WTC11 (cell line): Measurements from ENCODE around the gene MAP6D1. TPM values are rescaled to one million over a fixed set of nuclear protein-coding genes. Genes with fewer than 3 reads are reported as not detected.

Experiments used
- ATAC-seq: fragments of 200-7000 bp; cut with Tn5 transposase; 2 replicates; pipeline ENCODE4 v1.10.0; 2021; ENCODE audit warnings: mild to moderate bottlenecking, moderate library complexity
- CTCF ChIA-PET: fragments of 300-600 bp; sonication (Branson Sonifier 250); formaldehyde crosslinking; loops from one replicate; lab custom pipeline; 2021; ENCODE audit warnings: antibody characterized with exemption; lab: Charles Lee
- POLR2A ChIA-PET: fragments of 350-600 bp; sonication (Branson Sonifier 250); formaldehyde crosslinking; loops from one replicate; lab custom pipeline; 2021; ENCODE audit warnings: antibody characterized with exemption; lab: Charles Lee
- DNase-seq: peaks from one replicate; pipeline ENCODE4 v3.0.0; 2021; ENCODE audit warnings: low spot score
- H3K27ac Mint-ChIP-seq: 2 replicates; pipeline ENCODE4 v1.8.0; 2021; ENCODE audit warnings: mixed read lengths
- H3K27me3 Mint-ChIP-seq: 2 replicates; pipeline ENCODE4 v1.8.0; 2021; ENCODE audit warnings: low read depth, mild to moderate bottlenecking, moderate library complexity, mixed read lengths
- H3K36me3 Mint-ChIP-seq: 2 replicates; pipeline ENCODE4 v1.8.0; 2021; ENCODE audit warnings: mixed read lengths
- H3K4me1 Mint-ChIP-seq: 2 replicates; pipeline ENCODE4 v1.8.0; 2022; ENCODE audit warnings: mixed read lengths
- H3K4me3 Mint-ChIP-seq: 2 replicates; pipeline ENCODE4 v1.8.0; 2021; ENCODE audit warnings: mild to moderate bottlenecking, moderate library complexity, mixed read lengths
- H3K9me3 Mint-ChIP-seq: 2 replicates; pipeline ENCODE4 v1.8.0; 2021; ENCODE audit warnings: mixed read lengths
- ATF2 ChIP-seq: sonication (generic); formaldehyde crosslinking; IDR thresholded peaks from 2 replicates; pipeline ENCODE4 v1.8.1; 2022; ENCODE audit warnings: low read depth, missing genetic modification reagents, borderline replicate concordance
- CBFB ChIP-seq: sonication (generic); formaldehyde crosslinking; IDR thresholded peaks from 2 replicates; pipeline ENCODE4 v1.8.1; 2022; ENCODE audit warnings: mild to moderate bottlenecking, low read depth, missing genetic modification reagents
- CDX4 ChIP-seq: fragments of 250-450 bp; sonication (Bioruptor Pico); IDR thresholded peaks from 2 replicates; pipeline ENCODE4 v1.9.0; 2021; ENCODE audit warnings: moderate library complexity, mild to moderate bottlenecking, inconsistent platforms, borderline replicate concordance
- CTCF ChIP-seq: fragments of 200-600 bp; IDR thresholded peaks from 2 replicates; pipeline ENCODE4 v1.8.0; 2022; ENCODE audit warnings: antibody characterized with exemption
- E2F5 ChIP-seq: sonication (generic); formaldehyde crosslinking; IDR thresholded peaks from 2 replicates; pipeline ENCODE4 v1.8.1; 2022; ENCODE audit warnings: mild to moderate bottlenecking, moderate library complexity, missing genetic modification reagents
- IRF2 ChIP-seq: sonication (generic); formaldehyde crosslinking; IDR thresholded peaks from 2 replicates; pipeline ENCODE4 v1.8.0; 2022; ENCODE audit warnings: low read depth, missing genetic modification reagents, borderline replicate concordance
- JAZF1 ChIP-seq: fragments of 250-450 bp; sonication (Bioruptor Pico); IDR thresholded peaks from 2 replicates; pipeline ENCODE4 v1.9.0; 2021; ENCODE audit warnings: moderate library complexity, mild to moderate bottlenecking, inconsistent platforms
- STAT6 ChIP-seq: sonication (generic); formaldehyde crosslinking; conservative IDR thresholded peaks from 2 replicates; pipeline ENCODE4 v1.8.1; 2023; ENCODE audit warnings: mild to moderate bottlenecking, low read depth, missing genetic modification reagents, moderate library complexity
- TCF7 ChIP-seq: sonication (generic); formaldehyde crosslinking; IDR thresholded peaks from 2 replicates; pipeline ENCODE4 v1.8.0; 2022; ENCODE audit warnings: mild to moderate bottlenecking, low read depth, missing genetic modification reagents, moderate library complexity
- ZBTB21 ChIP-seq: sonication (generic); formaldehyde crosslinking; IDR thresholded peaks from 2 replicates; pipeline ENCODE4 v1.8.1; 2023; ENCODE audit warnings: mild to moderate bottlenecking, missing genetic modification reagents, borderline replicate concordance
- ZNF232 ChIP-seq: sonication (generic); formaldehyde crosslinking; IDR thresholded peaks from 2 replicates; pipeline ENCODE4 v1.8.0; 2022; ENCODE audit warnings: mild to moderate bottlenecking, missing genetic modification reagents
- ZNF396 ChIP-seq: fragments of 250-450 bp; sonication (Bioruptor Pico); IDR thresholded peaks from 2 replicates; pipeline ENCODE4 v1.8.0; 2021; ENCODE audit warnings: mild to moderate bottlenecking, moderate library complexity, borderline replicate concordance
- ZNF423 ChIP-seq: fragments of 250-450 bp; sonication (Bioruptor Pico); IDR thresholded peaks from 2 replicates; pipeline ENCODE4 v2.1.2; 2022; ENCODE audit warnings: mild to moderate bottlenecking, moderate library complexity
- ZNF425 ChIP-seq: fragments of 250-450 bp; sonication (Bioruptor Pico); conservative IDR thresholded peaks from 2 replicates; pipeline ENCODE4 v1.9.0; 2021; ENCODE audit warnings: mild to moderate bottlenecking
- ZNF532 ChIP-seq: fragments of 250-450 bp; sonication (Bioruptor Pico); IDR thresholded peaks from 2 replicates; pipeline ENCODE4 v1.9.0; 2021; ENCODE audit warnings: mild to moderate bottlenecking, borderline replicate concordance
- ZNF671 ChIP-seq: fragments of 250-450 bp; sonication (Bioruptor Pico); IDR thresholded peaks from 2 replicates; pipeline ENCODE4 v1.8.0; 2021; ENCODE audit warnings: mild to moderate bottlenecking
- total RNA-seq: library from RNA; stranded (reverse); gene quantifications from 3 replicates; pipeline ENCODE4 v1.2.3, GENCODE V29; 2021

MAP6D1 gene
- total RNA-seq, 1 experiment from 2014 or later: 6.3 TPM

GRCh38 chr3:183796372-183796771 is 29.0 kb downstream of the MAP6D1 start (continued):
- TF ChIP-seq ATF2 (CRISPR knock-in tag): no peak
- TF ChIP-seq STAT6: no peak
- TF ChIP-seq CBFB: no peak
- TF ChIP-seq ZBTB21 (CRISPR knock-in tag): no peak

GRCh38 chr3:183794452-183794851 is 30.9 kb downstream of the MAP6D1 start:
- H3K27ac Mint-ChIP-seq: no peak overlapping the region
- DNase-seq: no peak
- ATAC-seq: no peak
- no peaks in the 10 kb centered on the region for H3K27me3 Mint-ChIP-seq
- TF ChIP-seq ZNF423 (no peak), JAZF1 (CRISPR knock-in tag) (no peak), CTCF (no peak), ZNF671 (CRISPR knock-in tag) (no peak)
- no peaks in the 10 kb centered on the region for H3K9me3 Mint-ChIP-seq
- H3K4me1 Mint-ChIP-seq: no peaks in the 10 kb centered on the region
- peaks cover 63% of the 10 kb centered on the region for H3K36me3 Mint-ChIP-seq
- CTCF ChIA-PET: no interaction called here
- no peak overlapping the region for H3K4me3 Mint-ChIP-seq
- POLR2A ChIA-PET: no interaction called here

- H3K4me1 Mint-ChIP-seq: no peaks in the 10 kb centered on the region
- peaks cover 61% of the 10 kb centered on the region for H3K36me3 Mint-ChIP-seq
- no peaks in the 10 kb centered on the region for H3K9me3 Mint-ChIP-seq
- DNase-seq: no peak
- no peak overlapping the region for H3K27ac Mint-ChIP-seq
- CTCF ChIA-PET: no interaction called here
- ATAC-seq: no peak
- no peak overlapping the region for H3K4me3 Mint-ChIP-seq
- H3K27me3 Mint-ChIP-seq: no peaks in the 10 kb centered on the region
- POLR2A ChIA-PET: no interaction called here
- TF ChIP-seq ZNF232 (CRISPR knock-in tag) (no peak), ZNF425 (CRISPR knock-in tag) (no peak)
These were observed 32.4 kb downstream of the MAP6D1 start for GRCh38 chr3:183792976-183793375.

GRCh38 chr3:183790700-183791099 is 34.7 kb downstream of the MAP6D1 start:
- no peaks in the 10 kb centered on the region for H3K4me1 Mint-ChIP-seq
- DNase-seq (no peak), ATAC-seq (no peak)
- CTCF ChIA-PET: interaction anchor here (0.6 kb wide), 1 partner anchor 514 kb away, joined by 3 read pairs; no protein-coding TSS in a partner anchor
- H3K36me3 Mint-ChIP-seq: peaks cover 68% of the 10 kb centered on the region
- no peaks in the 10 kb centered on the region for H3K27me3 Mint-ChIP-seq
- no peak overlapping the region for H3K4me3 Mint-ChIP-seq
- H3K27ac Mint-ChIP-seq: no peak overlapping the region; the same call in 1 of the 2 replicates
- POLR2A ChIA-PET: no interaction called here
- no peaks in the 10 kb centered on the region for H3K9me3 Mint-ChIP-seq
- TF ChIP-seq CDX4 (CRISPR knock-in tag): no peak
- no peak for TF ChIP-seq TCF7 (CRISPR knock-in tag)
- no peak for TF ChIP-seq E2F5 (CRISPR knock-in tag)
- no peak for TF ChIP-seq IRF2
- no peak for TF ChIP-seq ZNF532 (CRISPR knock-in tag)
- TF ChIP-seq ZNF396: no peak
